Measurements from ENCODE around the gene NUMA1. TPM values are rescaled to one million over a fixed set of nuclear protein-coding genes. Genes with fewer than 3 reads are reported as not detected.

The NUMA1 gene
- total and polyA plus RNA-seq, 2 of the 8 experiments (the other 6 are each of a cell fraction or from before 2014, with no cell fraction given), result 101 to 107 TPM

GRCh38 chr11:71997594-71997993 lies 82.7 kb downstream of the NUMA1 start (continued):
- no peak for TF ChIP-seq CHD7 (IDR thresholded peaks at IDR 0.05; ENCODE audit: insufficient replicate concordance, low read length)
